GM12801 (cell line): ENCODE results near the gene UBASH3B.

Source experiments
- TF ChIP-seq, protein P1 (sequence below): IDR thresholded peaks from one replicate; pipeline ENCODE4 v1.5.1; 2011; ENCODE audit warnings: control low read depth; ENCODE audit not compliant: insufficient read length; ENCODE audit errors: extremely low read depth

Gene UBASH3B, protein sequence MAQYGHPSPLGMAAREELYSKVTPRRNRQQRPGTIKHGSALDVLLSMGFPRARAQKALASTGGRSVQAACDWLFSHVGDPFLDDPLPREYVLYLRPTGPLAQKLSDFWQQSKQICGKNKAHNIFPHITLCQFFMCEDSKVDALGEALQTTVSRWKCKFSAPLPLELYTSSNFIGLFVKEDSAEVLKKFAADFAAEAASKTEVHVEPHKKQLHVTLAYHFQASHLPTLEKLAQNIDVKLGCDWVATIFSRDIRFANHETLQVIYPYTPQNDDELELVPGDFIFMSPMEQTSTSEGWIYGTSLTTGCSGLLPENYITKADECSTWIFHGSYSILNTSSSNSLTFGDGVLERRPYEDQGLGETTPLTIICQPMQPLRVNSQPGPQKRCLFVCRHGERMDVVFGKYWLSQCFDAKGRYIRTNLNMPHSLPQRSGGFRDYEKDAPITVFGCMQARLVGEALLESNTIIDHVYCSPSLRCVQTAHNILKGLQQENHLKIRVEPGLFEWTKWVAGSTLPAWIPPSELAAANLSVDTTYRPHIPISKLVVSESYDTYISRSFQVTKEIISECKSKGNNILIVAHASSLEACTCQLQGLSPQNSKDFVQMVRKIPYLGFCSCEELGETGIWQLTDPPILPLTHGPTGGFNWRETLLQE

DNA sequence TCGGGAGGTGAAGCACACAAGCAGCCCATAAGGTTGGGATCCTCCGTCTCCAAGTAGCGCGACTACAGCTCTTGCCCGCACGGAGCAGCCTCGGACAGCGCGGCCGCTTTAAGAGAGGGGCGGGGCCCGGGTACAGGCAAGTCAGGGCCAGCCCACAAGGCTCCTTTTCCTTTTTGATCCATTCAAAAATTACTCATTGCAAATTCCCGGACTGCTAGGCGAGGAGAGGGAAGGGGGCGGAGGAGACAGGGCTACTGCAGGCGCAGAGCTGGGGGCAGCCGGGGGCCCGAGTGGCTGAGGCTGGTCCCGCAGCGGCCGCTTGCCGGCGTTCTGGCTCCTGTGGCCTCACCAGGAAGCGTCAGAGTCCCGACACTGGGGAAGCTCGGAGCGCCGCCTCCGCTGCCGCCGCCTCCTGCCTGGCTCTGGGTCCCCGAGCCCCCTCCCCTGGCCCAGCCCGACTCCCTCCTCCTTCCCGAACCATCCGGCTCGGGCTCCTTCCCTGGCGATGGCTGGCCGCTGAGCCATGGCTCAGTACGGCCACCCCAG lies at the start of gene UBASH3B:
TSS of gene UBASH3B (plus strand) at position 196 of the 546 bp plus-strand sequence. CDS start at position 524, 328 bp downstream.
- TF ChIP-seq, protein P1, sequence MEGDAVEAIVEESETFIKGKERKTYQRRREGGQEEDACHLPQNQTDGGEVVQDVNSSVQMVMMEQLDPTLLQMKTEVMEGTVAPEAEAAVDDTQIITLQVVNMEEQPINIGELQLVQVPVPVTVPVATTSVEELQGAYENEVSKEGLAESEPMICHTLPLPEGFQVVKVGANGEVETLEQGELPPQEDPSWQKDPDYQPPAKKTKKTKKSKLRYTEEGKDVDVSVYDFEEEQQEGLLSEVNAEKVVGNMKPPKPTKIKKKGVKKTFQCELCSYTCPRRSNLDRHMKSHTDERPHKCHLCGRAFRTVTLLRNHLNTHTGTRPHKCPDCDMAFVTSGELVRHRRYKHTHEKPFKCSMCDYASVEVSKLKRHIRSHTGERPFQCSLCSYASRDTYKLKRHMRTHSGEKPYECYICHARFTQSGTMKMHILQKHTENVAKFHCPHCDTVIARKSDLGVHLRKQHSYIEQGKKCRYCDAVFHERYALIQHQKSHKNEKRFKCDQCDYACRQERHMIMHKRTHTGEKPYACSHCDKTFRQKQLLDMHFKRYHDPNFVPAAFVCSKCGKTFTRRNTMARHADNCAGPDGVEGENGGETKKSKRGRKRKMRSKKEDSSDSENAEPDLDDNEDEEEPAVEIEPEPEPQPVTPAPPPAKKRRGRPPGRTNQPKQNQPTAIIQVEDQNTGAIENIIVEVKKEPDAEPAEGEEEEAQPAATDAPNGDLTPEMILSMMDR: no peak

DNA sequence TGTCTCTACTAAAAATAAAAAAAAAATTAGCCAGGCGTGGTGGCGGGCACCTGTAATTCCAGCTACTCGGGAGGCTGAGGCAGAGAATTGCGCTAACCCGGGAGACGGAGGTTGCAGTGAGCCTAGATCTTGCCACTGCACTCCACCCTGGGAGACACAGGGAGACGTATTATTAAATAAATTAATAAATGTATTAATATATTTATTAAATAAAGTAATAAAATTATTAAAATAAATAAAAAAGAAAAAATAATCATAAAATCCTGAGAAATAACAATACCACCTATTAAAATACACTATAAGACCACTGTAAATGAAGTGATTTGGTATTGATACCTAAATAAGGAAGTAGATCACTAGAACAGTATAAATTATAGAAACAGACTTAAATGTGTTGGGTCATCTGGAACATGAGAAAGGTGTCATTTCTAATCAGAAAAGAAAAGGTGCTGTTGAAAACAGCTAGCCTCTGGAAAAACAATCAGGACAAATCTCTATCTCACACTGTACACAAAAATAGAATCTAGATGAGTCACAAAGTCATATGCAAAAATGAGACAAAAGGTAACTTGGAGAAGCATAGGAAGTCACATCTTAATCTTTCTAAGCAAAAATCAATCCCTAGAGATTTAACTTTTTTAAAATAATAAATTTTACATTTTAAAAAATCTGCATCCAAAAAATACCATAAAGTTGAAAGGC lies 43.2 kb upstream of the UBASH3B start:
- TF ChIP-seq, protein P1: no peak

DNA sequence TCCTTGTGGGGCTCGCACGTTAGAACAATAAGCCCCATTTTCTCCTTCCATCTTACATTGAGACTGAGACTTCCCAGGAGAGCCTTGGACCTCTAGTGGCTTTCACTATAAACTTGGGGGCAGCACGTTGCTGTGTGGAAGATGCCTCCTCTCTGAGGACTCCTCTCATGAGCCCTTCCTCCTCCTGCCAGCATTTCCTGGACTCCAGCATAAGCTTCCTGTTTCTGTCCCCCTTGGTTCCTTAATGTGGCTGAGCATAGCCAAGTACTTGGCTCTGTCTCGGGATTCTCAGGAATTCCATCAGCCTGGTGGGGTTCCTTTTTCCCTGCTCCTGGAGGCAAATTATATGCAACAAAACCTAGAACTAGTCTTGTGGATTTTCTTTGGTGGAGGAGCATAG lies 38.8 kb upstream of the UBASH3B start:
- TF ChIP-seq, protein P1: no peak

GRCh38 chr11:122617297-122617696 lies 38.2 kb upstream of the UBASH3B start:
- TF ChIP-seq, protein P1: no peak

GRCh38 chr11:122617926-122618325 lies 37.6 kb upstream of the UBASH3B start:
- TF ChIP-seq, protein P1: no peak

- TF ChIP-seq, protein P1: no peak
These were observed 36.6 kb upstream of the UBASH3B start for GRCh38 chr11:122618927-122619326.

GRCh38 chr11:122619757-122620156 lies 35.8 kb upstream of the UBASH3B start:
- TF ChIP-seq, protein P1: no peak
